Kidney (tissue), 22 donors: ENCODE results near the gene PCBD2. TPM values are rescaled to one million over a fixed set of nuclear protein-coding genes. Genes with fewer than 3 reads are reported as not detected.
"Not testable (repeated sequence)": the region's sequence is repeated elsewhere in the genome, so short reads cannot be mapped to it uniquely, and the experiment has no call there.

Source experiments
- DNase-seq, 5 donors: peaks; one replicate each; pipeline ENCODE4 v3.0.0-alpha.2; 2013 to 2020
- FAIRE-seq: peaks from 2 replicates; lab custom pipeline; 2012; peaks lifted over from hg19 to GRCh38; lab: Jason Lieb, UNC
- H3K27ac ChIP-seq, 2 donors: one replicate each; pipeline ENCODE4 v1.7.0; 2013; ENCODE audit warnings: low read depth in 2 of 2, low read length in 2 of 2, inconsistent platforms in 1 of 2
- H3K27me3 ChIP-seq: one replicate; pipeline ENCODE4 v1.7.1; 2013; ENCODE audit warnings: low read length, inconsistent platforms; ENCODE audit not compliant: control insufficient read depth, insufficient read depth
- H3K36me3 ChIP-seq, 3 donors: one replicate each; pipeline versions ENCODE4 v1.7.0 to v1.7.1; 2013; ENCODE audit warnings: low read length in 3 of 3, control low read depth in 1 of 3, inconsistent platforms in 1 of 3; ENCODE audit not compliant: insufficient read depth in 3 of 3, control insufficient read depth in 2 of 3
- H3K4me1 ChIP-seq, 3 donors: one replicate each; pipeline versions ENCODE4 v1.7.0 to v1.7.1; 2013; ENCODE audit warnings: low read length in 3 of 3, inconsistent platforms in 1 of 3, low read depth in 1 of 3; ENCODE audit not compliant: control insufficient read depth in 2 of 3, insufficient read depth in 2 of 3
- H3K4me3 ChIP-seq, 3 donors: one replicate each; pipeline versions ENCODE4 v1.7.0 to v1.8.1; 2013; ENCODE audit warnings: low read length in 3 of 3, control low read depth in 1 of 3, inconsistent platforms in 1 of 3
- H3K9ac ChIP-seq, 3 donors: one replicate each; pipeline versions ENCODE4 v1.7.0 to v1.7.1; 2013; ENCODE audit warnings: low read length in 3 of 3, control low read depth in 1 of 3, inconsistent platforms in 1 of 3
- H3K9me3 ChIP-seq, 3 donors: one replicate each; pipeline versions ENCODE4 v1.7.0 to v1.7.1; 2013; ENCODE audit warnings: low read length in 3 of 3, control low read depth in 1 of 3, inconsistent platforms in 1 of 3; ENCODE audit not compliant: control insufficient read depth in 2 of 3, insufficient read depth in 1 of 3
- CTCF ChIP-seq: IDR thresholded peaks from 3 replicates; pipeline ENCODE4 v1.5.1; 2012; ENCODE audit warnings: mild to moderate bottlenecking, moderate library complexity, borderline replicate concordance; ENCODE audit not compliant: insufficient read depth; ENCODE audit errors: extremely low read depth
- intact Hi-C: fragments of 100-400 bp; cut with DNase I; formaldehyde crosslinking; loops from one replicate; pipeline ENCODE4 v1.11.1; 2022
- long read RNA-seq, 10 donors: library from polyadenylated mRNA in 1 of 10; unstranded in 1 of 10; transcript quantifications; one replicate each; pipeline ENCODE4 v2.0.0 and lab custom pipeline, GENCODE V29; 2021 to 2026
- polyA plus RNA-seq: library from polyadenylated mRNA; stranded (reverse); fragments of 350-450 nt; fragmentation: Illumina TruSeq; extraction: RNeasy Lipid Tissue Mini Kit (QIAGEN cat#74804); gene quantifications from one replicate; pipeline ENCODE4 v1.2.3, GENCODE V29; 2014; ENCODE audit warnings: low read depth, low replicate concordance; ENCODE audit not compliant: insufficient read depth
- total RNA-seq: library from RNA; stranded (reverse); fragmentation: NEBNext Ultra II Directional; extraction: Animal tissue kit (Norgen Biotek cat#: 25700); gene quantifications from one replicate; pipeline ENCODE4 v1.2.1, GENCODE V29; 2021
- donor health status: control.
- donor health status: control.
- donor health status: control.
- donor health status: control.
- donor health status: control.
- donor health status: DM: yes; HTN: yes; CAD: no.
- donor health status: Normal renal cell carcinoma (clear cell type).

The PCBD2 gene
- 19.2 TPM for total RNA-seq
- 8.4 TPM for polyA plus RNA-seq
- long read RNA-seq, donor 1, partial matches to known transcripts, result 0 of 2 reads
- long read RNA-seq, donor 1, other reads (novel, unspliced or antisense), result 0 of 2 reads
- long read RNA-seq, donor 2, partial matches to known transcripts, result 0 of 4 reads
- long read RNA-seq, donor 2, other reads (novel, unspliced or antisense), result 0 of 4 reads
- long read RNA-seq, donor 3, transcript PCBD2-201 (4 exons, 1,223 nt), result major isoform, 5 of 5 reads
- long read RNA-seq, donor 3, partial matches to known transcripts, result 0 of 5 reads
- long read RNA-seq, donor 3, other reads (novel, unspliced or antisense), result 0 of 5 reads
- long read RNA-seq, donor 4, partial matches to known transcripts, result 0 of 2 reads
- long read RNA-seq, donor 4, other reads (novel, unspliced or antisense), result 0 of 2 reads
- long read RNA-seq, donor 5, result 0 reads
- long read RNA-seq, donor 6, partial matches to known transcripts, result 0 of 3 reads
- long read RNA-seq, donor 6, other reads (novel, unspliced or antisense), result 0 of 3 reads
- long read RNA-seq, donor 7, transcript PCBD2-201 (4 exons, 1,223 nt), result major isoform, 9 of 10 reads
- long read RNA-seq, donor 7, partial matches to known transcripts, result 0 of 10 reads
- long read RNA-seq, donor 7, other reads (novel, unspliced or antisense), result 1 of 10 reads
- long read RNA-seq, donor 8, partial matches to known transcripts, result 0 of 3 reads
- long read RNA-seq, donor 8, other reads (novel, unspliced or antisense), result 0 of 3 reads
- long read RNA-seq, donor 9, result 0 reads
- long read RNA-seq, donor 10, partial matches to known transcripts, result 0 of 2 reads
- long read RNA-seq, donor 10, other reads (novel, unspliced or antisense), result 0 of 2 reads

- Histone ChIP-seq H3K4me1 (no peaks in the 10 kb centered on the region), H3K36me3 (peaks cover 0 to 4% (median 0%) of the 10 kb centered on the region in 3 donors), H3K27ac (peak within 1 kb of the TSS; percentile 93 to 95), H3K9me3 (no peaks in the 10 kb centered on the region), H3K27me3 (no peaks in the 10 kb centered on the region), H3K4me3 (peak within 1 kb of the TSS; percentile 82 to 90 (median 82)), H3K9ac (peak within 1 kb of the TSS; percentile 78 to 85 (median 79))
- no peak for FAIRE-seq
- TF ChIP-seq CTCF, result peak; percentile 85
- intact Hi-C loops, result no loop called here
- peak; percentile 92 to 97 (median 95) for DNase-seq
Measured at GRCh38 chr5:134904610-134905245, at the start of gene PCBD2. Gene PCBD2 (plus strand): TSS chr5:134905131. CDS start chr5:134905140, 9 bp downstream.

GRCh38 chr5:134856465-134856864 is 48.5 kb upstream of the PCBD2 start:
- H3K9ac ChIP-seq, H3K27ac ChIP-seq, H3K27me3 ChIP-seq, DNase-seq, H3K4me1 ChIP-seq, H3K4me3 ChIP-seq, H3K9me3 ChIP-seq, FAIRE-seq, intact Hi-C loops: not testable (repeated sequence)
- peaks cover 8 to 25% (median 21%) of the 10 kb centered on the region in 3 donors for H3K36me3 ChIP-seq

GRCh38 chr5:134857401-134857800 is 47.5 kb upstream of the PCBD2 start:
- Histone ChIP-seq H3K36me3 (peaks cover 8 to 25% (median 21%) of the 10 kb centered on the region in 3 donors), H3K4me3 (no peak overlapping the region), H3K9ac (no peak overlapping the region), H3K9me3 (no peaks in the 10 kb centered on the region), H3K27me3 (no peaks in the 10 kb centered on the region), H3K4me1 (no peaks in the 10 kb centered on the region), H3K27ac (no peak overlapping the region)
- FAIRE-seq, result no peak
- no peak for TF ChIP-seq CTCF
- no peak for DNase-seq
- intact Hi-C loops, result no loop called here
